GM19099 (cell line): ENCODE measurements around the gene MGLL.

Experiments used
- POLR2A ChIP-seq: IDR thresholded peaks from 3 replicates; pipeline ENCODE4 v1.6.1; 2011; ENCODE audit warnings: low read depth; ENCODE audit not compliant: insufficient read length; ENCODE audit errors: extremely low read depth

Gene MGLL

DNA sequence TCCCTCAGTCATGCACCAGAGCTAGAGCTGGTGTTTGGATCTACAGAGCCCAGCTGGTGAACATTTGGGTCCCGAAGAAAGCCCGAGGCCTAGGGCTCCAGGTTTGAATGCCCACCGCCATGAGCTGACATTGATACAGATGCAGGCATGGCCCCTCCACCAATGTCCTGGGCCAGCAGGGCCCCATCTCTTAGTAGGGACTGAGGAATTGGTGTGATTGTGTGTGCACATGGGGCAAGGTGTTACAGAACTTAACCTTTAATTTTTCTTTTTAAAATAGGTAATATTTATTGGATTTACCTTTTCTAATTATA, 182.3 kb downstream of the MGLL start:
- no peak for TF ChIP-seq POLR2A

DNA sequence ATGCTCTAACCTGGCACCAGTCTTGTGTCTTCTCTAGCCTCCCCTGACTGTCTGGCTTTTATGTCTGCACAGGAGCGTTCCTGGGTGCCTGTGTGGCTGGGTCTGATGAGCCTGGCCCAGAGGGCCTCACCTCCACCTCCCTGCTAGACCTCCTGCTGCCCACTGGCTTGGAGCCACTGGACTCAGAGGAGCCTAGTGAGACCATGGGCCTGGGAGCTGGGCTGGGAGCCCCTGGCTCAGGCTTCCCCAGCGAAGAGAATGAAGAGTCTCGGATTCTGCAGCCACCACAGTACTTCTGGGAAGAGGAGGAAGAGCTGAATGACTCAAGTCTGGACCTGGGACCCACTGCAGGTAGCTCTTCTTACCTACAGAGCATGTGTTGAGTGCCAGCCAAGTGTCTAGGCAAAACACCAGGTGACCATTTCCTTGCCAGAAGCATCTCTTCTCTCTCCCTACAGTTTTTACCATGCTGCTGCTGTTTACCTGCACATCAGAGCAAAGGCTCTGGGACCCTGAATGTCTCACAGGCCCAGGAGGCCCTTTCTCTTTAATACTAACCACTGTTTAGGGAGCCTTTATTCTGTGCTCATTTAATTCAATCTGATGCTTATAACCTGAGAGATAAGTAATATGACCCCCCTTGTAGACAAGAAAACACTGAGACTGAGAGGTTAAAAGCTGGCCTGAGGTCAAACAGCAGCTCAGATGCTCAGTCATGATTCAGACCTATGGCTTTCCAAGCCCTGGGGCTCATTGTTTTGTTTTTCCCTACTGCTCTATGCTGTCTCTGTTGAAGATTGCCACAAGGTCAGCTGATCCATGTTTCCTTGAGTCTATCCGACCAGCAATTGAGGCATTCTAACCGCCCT, 182.9 kb downstream of the MGLL start:
- no peak for TF ChIP-seq POLR2A
